Activated CD8-positive, alpha-beta memory T cell treated with anti-CD3 and anti-CD28 coated beads, Interleukin-2, amount 50 U/mL, for 48 hours (primary cell): ENCODE measurements around the gene CAST.

Experiments used
- DNase-seq: peaks from one replicate; pipeline ENCODE4 v3.0.0-alpha.2; 2020

The CAST gene

GRCh38 chr5:96677496-96677895 lies 15.3 kb downstream of the CAST start:
- no peak for DNase-seq

GRCh38 chr5:96679293-96679692 lies 17.1 kb downstream of the CAST start:
- DNase-seq = no peak

- DNase-seq = no peak
Observed at GRCh38 chr5:96680759-96681470, 18.7 kb downstream of the CAST start.

GRCh38 chr5:96683392-96683791 lies 21.2 kb downstream of the CAST start:
- no peak for DNase-seq

- no peak for DNase-seq
Observed at GRCh38 chr5:96683810-96684209, 21.6 kb downstream of the CAST start.

GRCh38 chr5:96687080-96687479 lies 24.9 kb downstream of the CAST start:
- no peak for DNase-seq

GRCh38 chr5:96687812-96688453 lies 25.8 kb downstream of the CAST start:
- no peak for DNase-seq

- no peak for DNase-seq
Observed at GRCh38 chr5:96690861-96691260, 28.7 kb downstream of the CAST start.

- DNase-seq = no peak
Observed at GRCh38 chr5:96691503-96692303, 29.5 kb downstream of the CAST start.

GRCh38 chr5:96692441-96692840 lies 30.3 kb downstream of the CAST start:
- no peak for DNase-seq

- no peak for DNase-seq
Observed at GRCh38 chr5:96699186-96699820, 37.1 kb downstream of the CAST start.

- DNase-seq = peak; percentile 88
Observed at GRCh38 chr5:96702503-96703383, 40.6 kb downstream of the CAST start.

GRCh38 chr5:96703384-96703920 lies 41.3 kb downstream of the CAST start:
- no peak for DNase-seq

- DNase-seq = no peak
Observed at GRCh38 chr5:96703995-96704394, 41.8 kb downstream of the CAST start.

- DNase-seq = no peak
Observed at GRCh38 chr5:96706433-96707111, 44.4 kb downstream of the CAST start.

- no peak for DNase-seq
Observed at GRCh38 chr5:96708600-96708999, 46.4 kb downstream of the CAST start.

- DNase-seq = no peak
Observed at GRCh38 chr5:96709152-96709821, 47.1 kb downstream of the CAST start.

GRCh38 chr5:96712100-96712746 lies 50.0 kb downstream of the CAST start:
- DNase-seq = no peak

GRCh38 chr5:96714450-96714849 lies 52.3 kb downstream of the CAST start:
- no peak for DNase-seq

- DNase-seq = no peak
Observed at GRCh38 chr5:96714951-96715451, 52.8 kb downstream of the CAST start.
